ENCODE results near the gene IFNL2.

IFNL2 gene

DNA sequence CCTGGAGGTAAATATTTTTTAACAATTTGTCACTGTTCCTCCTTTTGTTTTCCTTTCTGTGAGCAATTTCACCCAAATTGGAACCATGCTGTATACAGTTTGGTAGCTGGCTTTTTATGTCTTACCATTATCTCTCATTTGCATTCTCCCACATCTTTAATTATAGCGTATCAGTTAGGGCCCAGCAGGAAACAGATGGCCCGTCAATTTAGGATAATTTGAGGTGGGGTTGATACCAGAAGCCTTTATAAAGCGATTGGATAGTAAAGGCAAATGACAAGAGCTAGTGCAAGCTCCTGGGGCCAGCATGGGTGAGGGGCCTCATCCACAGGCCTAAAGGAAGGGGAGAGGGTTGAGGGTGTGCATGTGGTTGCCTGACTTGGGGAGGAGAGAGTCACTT is 15.7 kb upstream of the IFNL2 start:
- TF ChIP-seq, protein P1, sequence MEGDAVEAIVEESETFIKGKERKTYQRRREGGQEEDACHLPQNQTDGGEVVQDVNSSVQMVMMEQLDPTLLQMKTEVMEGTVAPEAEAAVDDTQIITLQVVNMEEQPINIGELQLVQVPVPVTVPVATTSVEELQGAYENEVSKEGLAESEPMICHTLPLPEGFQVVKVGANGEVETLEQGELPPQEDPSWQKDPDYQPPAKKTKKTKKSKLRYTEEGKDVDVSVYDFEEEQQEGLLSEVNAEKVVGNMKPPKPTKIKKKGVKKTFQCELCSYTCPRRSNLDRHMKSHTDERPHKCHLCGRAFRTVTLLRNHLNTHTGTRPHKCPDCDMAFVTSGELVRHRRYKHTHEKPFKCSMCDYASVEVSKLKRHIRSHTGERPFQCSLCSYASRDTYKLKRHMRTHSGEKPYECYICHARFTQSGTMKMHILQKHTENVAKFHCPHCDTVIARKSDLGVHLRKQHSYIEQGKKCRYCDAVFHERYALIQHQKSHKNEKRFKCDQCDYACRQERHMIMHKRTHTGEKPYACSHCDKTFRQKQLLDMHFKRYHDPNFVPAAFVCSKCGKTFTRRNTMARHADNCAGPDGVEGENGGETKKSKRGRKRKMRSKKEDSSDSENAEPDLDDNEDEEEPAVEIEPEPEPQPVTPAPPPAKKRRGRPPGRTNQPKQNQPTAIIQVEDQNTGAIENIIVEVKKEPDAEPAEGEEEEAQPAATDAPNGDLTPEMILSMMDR (IDR thresholded peaks at IDR 0.05), result no peak
- Histone ChIP-seq H3K4me3 (ENCODE audit: low read depth, low read length) (no peak overlapping the region), H3K27me3 (ENCODE audit: control insufficient read depth, insufficient read depth, low read length) (no peaks in the 10 kb centered on the region)

GRCh38 chr19:39253374-39254149 is 14.6 kb upstream of the IFNL2 start:
- Histone ChIP-seq H3K27ac (no peak overlapping the region), H2AFZ (no peak overlapping the region), H3K79me2 (no peaks in the 10 kb centered on the region), H3K9ac (no peak overlapping the region), H3K4me1 (peaks cover 5% of the 10 kb centered on the region), H3K9me3 (ENCODE audit: control insufficient read depth, low read length) (no peaks in the 10 kb centered on the region), H3K36me3 (ENCODE audit: control insufficient read depth, insufficient read depth, low read length) (no peaks in the 10 kb centered on the region), H3K4me2 (ENCODE audit: low read length) (no peak overlapping the region), H3K27me3 (ENCODE audit: control insufficient read depth, insufficient read depth, low read length) (no peaks in the 10 kb centered on the region), H3K4me3 (ENCODE audit: low read depth, low read length) (no peak overlapping the region)
- TF ChIP-seq, protein P1 (IDR thresholded peaks at IDR 0.05), result no peak

More for the DNA sequence above, 15.7 kb upstream of the IFNL2 start:
- Histone ChIP-seq H3K4me2 (ENCODE audit: low read length) (no peak overlapping the region), H3K9ac (no peak overlapping the region), H2AFZ (no peak overlapping the region), H3K27ac (no peak overlapping the region), H3K4me1 (peaks cover 4% of the 10 kb centered on the region), H3K79me2 (no peaks in the 10 kb centered on the region), H3K9me3 (ENCODE audit: control insufficient read depth, low read length) (no peaks in the 10 kb centered on the region), H3K36me3 (ENCODE audit: control insufficient read depth, insufficient read depth, low read length) (no peaks in the 10 kb centered on the region)

DNA sequence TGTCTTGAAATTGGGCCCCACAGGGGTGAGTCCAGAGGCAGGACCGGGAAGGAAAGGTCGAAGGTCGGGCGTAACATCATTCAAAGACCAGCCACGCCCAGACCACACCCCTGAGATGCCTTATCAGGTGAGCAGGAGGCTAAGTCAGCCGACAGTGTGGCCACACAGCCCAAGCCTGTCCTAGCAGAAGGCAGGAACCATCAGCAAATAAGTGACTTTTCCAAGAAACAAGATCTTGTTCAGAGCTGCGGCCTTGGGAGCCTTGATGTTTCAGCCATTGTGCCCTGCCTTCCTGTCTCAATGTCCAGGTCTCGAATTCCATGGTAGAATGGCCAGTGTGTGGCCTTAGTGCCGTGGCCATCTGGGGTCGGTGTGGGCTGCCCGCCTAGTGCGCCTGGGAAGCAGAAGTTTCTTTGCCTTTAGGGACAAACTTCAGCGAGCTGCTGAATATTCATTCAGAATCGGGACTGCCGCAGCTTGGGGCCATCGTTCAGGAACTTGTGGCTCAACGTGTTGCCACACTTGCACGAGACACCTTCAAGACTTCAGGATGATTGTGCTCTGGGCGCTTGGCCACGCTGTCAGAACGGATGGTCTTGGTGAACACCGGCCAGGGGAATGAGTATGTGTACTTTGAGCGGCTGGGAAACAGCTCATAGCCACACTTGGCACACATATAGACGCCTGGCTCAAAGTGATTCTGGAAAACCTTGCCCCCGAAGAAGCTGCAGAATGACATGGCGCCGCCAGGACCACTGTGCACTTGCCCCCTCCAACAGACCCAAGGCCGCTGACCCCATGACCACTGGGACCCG is 13.5 kb upstream of the IFNL2 start:
- Histone ChIP-seq H3K27me3 (ENCODE audit: control insufficient read depth, insufficient read depth, low read length) (no peaks in the 10 kb centered on the region), H3K79me2 (no peaks in the 10 kb centered on the region), H3K4me1 (peaks cover 6% of the 10 kb centered on the region), H3K9me3 (ENCODE audit: control insufficient read depth, low read length) (no peaks in the 10 kb centered on the region), H3K9ac (no peak overlapping the region), H2AFZ (no peak overlapping the region), H3K36me3 (ENCODE audit: control insufficient read depth, insufficient read depth, low read length) (no peaks in the 10 kb centered on the region), H3K4me3 (ENCODE audit: low read depth, low read length) (no peak overlapping the region), H3K4me2 (ENCODE audit: low read length) (no peak overlapping the region), H3K27ac (no peak overlapping the region)
- TF ChIP-seq, protein P1 (IDR thresholded peaks at IDR 0.05), result no peak

DNA sequence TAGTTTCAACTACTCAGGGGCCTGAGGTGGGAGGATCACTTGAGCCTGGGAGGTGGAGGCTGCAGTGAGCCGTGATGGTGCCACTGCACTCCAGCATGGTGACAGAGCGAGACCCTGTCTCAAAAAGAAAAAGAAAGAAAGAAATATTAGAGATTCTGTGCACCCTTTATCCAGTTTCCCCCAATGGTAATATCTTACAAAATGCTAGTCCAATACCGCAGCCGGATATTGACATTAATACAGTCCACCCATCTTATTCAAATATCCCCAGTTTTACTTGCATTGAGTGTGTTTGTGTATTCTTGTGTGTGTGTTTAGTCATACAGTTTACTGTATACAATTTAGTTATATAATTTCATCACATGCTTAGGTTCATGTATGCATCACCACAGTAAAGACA is 11.0 kb upstream of the IFNL2 start:
- Histone ChIP-seq H3K4me2 (ENCODE audit: low read length) (no peak overlapping the region), H3K9ac (no peak overlapping the region), H3K4me3 (ENCODE audit: low read depth, low read length) (no peak overlapping the region), H3K9me3 (ENCODE audit: control insufficient read depth, low read length) (no peaks in the 10 kb centered on the region), H3K4me1 (peaks cover 6% of the 10 kb centered on the region), H3K79me2 (no peaks in the 10 kb centered on the region), H3K27me3 (ENCODE audit: control insufficient read depth, insufficient read depth, low read length) (no peaks in the 10 kb centered on the region), H3K36me3 (ENCODE audit: control insufficient read depth, insufficient read depth, low read length) (no peaks in the 10 kb centered on the region), H3K27ac (no peak overlapping the region), H2AFZ (no peak overlapping the region)
- TF ChIP-seq, protein P1 (IDR thresholded peaks at IDR 0.05), result no peak
